ENCODE data around the gene SHROOM3.

The SHROOM3 gene

DNA sequence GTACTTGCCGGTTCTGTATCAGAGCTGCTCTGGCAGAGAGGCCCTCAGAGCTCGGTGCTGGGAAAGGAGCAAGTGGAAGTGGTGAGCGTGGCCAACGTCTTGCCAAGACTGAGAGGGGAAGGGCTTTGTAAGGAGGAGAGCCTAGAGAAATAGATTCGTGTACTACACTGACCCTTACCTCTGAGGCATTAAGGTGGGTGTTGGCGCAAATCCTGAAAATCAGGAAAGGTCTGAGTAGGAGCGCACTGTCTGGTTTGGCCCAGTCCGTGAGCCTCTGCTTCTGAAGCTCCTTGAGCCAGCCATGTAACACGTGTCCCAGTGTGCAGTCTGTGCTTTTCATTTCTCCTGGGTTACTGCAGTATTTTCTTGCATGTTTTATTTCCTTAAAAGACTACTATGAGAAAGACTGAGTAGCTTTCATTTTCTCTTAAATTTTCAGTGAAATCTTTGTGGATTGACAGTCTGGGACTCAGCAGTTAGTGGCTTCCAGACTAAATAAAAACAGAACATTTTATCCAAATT, 322.4 kb downstream of the SHROOM3 start:
- TF ChIP-seq, protein P1, sequence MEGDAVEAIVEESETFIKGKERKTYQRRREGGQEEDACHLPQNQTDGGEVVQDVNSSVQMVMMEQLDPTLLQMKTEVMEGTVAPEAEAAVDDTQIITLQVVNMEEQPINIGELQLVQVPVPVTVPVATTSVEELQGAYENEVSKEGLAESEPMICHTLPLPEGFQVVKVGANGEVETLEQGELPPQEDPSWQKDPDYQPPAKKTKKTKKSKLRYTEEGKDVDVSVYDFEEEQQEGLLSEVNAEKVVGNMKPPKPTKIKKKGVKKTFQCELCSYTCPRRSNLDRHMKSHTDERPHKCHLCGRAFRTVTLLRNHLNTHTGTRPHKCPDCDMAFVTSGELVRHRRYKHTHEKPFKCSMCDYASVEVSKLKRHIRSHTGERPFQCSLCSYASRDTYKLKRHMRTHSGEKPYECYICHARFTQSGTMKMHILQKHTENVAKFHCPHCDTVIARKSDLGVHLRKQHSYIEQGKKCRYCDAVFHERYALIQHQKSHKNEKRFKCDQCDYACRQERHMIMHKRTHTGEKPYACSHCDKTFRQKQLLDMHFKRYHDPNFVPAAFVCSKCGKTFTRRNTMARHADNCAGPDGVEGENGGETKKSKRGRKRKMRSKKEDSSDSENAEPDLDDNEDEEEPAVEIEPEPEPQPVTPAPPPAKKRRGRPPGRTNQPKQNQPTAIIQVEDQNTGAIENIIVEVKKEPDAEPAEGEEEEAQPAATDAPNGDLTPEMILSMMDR (IDR thresholded peaks at IDR 0.05; ENCODE audit: extremely low read depth, missing control alignments), result no peak
- DNase-seq (ENCODE audit: low spot score), result no peak

DNA sequence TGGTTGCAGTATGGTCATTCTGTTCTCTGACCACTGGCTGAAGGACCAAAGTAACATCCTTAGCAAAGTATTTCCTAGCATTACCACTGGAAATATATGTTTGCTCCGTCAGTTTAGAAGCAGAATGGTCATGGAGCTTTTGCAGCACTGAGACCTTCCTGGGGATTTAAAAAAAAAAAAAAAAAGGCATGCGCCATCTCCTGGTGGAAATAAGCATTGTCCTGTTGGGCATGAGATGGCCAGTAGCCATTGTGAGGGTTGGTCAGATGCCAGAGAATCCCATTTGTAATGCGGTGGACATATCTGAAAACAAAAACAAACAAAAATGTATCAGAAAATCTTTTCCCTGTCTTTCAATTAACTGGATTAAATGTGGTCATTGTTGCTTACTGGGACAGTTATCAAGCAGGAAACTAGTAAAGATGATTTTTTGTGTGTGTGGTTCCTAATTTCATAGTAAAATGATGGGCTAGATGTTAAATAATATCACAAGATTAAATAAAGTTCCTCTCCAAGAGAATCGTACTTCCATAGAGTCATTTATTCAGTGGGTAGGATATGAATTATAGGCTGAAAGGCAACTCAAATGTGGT, 323.4 kb downstream of the SHROOM3 start:
- DNase-seq (ENCODE audit: low spot score), result peak; percentile 51
- TF ChIP-seq, protein P1 (IDR thresholded peaks at IDR 0.05; ENCODE audit: extremely low read depth, missing control alignments), result peak; percentile 50

DNA sequence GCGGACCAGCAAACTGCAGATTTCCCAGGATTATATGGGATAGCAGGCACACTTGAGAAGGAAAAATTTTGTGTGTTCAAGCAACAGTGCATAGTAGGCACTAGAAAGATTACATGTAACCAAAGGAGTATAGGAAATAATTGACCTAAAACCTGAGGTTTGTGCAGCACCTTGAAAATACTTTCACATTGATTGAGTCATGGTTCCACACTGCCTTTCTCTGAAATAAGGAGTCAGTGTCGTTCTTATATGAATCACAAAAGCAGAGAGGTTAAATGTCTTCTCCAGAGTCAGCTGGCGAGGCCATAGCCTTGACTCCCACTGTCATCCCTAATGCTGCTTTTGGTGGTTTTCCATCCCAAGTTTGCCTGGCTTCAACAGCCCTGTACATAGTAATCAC, 324.0 kb downstream of the SHROOM3 start:
- no peak for DNase-seq (ENCODE audit: low spot score)
- TF ChIP-seq, protein P1 (IDR thresholded peaks at IDR 0.05; ENCODE audit: extremely low read depth, missing control alignments), result no peak

DNA sequence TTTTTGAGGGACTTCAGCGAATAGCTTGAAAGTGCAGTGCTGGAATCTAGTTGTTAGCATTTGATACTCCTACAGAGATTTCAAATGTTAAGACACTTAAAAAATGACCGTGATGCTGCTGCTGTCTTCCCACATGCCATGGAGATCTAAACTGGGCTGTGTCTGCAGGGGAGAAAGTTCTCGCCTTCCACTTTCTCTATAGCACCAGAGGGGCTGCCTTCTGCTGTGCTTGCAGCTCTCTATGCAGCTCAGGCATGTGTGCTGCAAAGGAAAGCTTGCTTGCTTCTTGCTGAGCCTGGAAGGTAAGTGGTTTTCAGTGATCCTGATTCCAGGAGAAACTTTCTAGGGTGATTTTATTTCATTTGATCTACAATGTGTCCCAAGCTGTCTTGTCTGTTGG, 325.2 kb downstream of the SHROOM3 start:
- TF ChIP-seq, protein P1 (IDR thresholded peaks at IDR 0.05; ENCODE audit: extremely low read depth, missing control alignments), result no peak
- DNase-seq (ENCODE audit: low spot score), result no peak

DNA sequence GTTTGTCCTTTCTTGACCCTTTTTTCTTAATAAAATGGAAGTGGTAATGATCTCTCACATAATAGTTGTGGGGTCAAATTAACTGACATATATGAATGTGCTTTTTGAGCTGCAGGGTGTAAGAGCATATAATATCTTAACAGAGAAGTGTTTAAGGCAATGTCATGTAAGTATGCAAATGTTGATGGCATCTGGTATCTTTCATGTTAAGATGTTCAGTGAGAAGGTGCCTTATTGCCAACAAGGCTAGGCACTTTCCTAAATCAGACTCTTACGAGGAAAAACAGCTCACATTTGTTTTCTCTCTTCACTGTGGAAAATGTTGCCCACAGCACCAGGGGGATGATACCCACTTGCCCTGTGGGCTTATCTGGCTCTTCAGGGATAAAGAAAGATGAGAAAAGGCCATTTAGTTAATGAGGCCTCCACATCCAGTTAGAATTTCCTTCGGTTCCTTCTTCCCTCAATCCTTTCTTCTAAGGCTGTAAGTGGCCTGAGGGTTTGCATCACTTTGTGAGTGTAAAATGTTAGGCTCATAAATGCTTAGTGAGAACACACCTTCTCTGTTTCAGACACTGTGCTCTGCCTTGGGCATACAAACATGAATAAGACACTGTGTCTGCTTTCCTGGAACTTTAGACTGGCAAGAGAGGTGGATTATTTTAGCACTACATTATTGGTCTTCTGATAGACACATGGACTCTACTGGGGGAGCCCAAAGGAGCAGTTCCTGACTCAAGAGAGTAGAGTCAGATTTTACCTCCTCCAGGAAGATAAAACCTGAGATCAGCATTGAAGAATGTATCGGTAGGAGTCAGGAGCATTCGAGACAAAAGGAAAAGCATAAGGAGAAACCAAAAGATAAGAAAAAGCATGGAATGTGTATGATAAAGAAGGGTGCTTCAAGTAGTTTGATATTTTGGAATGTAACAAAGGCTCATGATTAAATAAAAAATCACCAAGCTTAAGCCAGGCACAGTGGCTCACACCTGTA, 327.4 kb downstream of the SHROOM3 start:
- DNase-seq (ENCODE audit: low spot score), result no peak
- TF ChIP-seq, protein P1 (IDR thresholded peaks at IDR 0.05; ENCODE audit: extremely low read depth, missing control alignments), result no peak

DNA sequence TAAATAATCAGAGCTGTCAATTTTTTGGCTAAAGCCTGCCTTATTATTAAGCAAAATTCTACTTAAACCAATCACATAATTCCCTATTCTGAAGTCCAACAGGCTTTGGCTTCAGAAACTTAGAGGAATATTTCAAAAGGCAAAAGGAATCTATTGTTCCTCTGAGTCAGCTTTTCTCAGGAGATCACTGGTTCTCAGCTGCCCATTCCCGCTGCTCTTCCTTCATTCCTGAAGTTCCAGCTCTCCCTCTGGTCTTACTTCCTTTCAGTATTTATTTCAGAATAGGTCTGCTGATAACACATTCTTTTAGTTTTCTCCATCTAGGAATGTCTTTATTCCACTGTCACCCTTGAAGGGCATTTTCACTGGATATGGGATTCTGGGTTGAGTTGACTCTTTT, 329.2 kb downstream of the SHROOM3 start:
- DNase-seq (ENCODE audit: low spot score), result no peak
- TF ChIP-seq, protein P1 (IDR thresholded peaks at IDR 0.05; ENCODE audit: extremely low read depth, missing control alignments), result no peak
